ENCODE measurements around the gene KRTAP24-1.

Gene KRTAP24-1

DNA sequence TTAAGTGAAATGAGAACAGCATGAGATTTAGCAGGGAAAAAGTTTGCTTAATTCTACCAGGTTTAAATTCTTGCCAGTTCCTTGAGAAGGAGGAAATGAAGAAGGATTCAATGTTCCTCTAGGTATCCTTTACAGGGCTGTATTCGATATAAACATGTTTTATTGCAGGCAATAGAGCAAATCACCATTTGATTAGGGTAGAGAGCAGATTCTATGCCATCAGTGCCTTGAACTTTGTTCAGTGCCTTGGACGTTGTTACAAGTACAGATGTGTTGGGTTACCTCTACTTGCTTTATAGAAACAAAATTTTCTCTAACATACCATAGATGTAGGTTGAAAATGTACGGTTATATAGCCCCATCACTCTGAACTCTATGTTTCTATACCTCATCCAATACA is 48.7 kb downstream of the KRTAP24-1 start:
- no peak for TF ChIP-seq POLR2AphosphoS5 (IDR thresholded peaks at IDR 0.05; ENCODE audit: low read depth, low read length)
- TF ChIP-seq TAF1 (IDR thresholded peaks at IDR 0.05; ENCODE audit: borderline replicate concordance, low read depth, low read length) = no peak
- TF ChIP-seq POLR2A (IDR thresholded peaks at IDR 0.05; ENCODE audit: low read depth, low read length) = no peak
- FAIRE-seq = no peak
- no peak for DNase-seq (ENCODE audit: insufficient read length)

- FAIRE-seq (no peak), DNase-seq (ENCODE audit: insufficient read length) (no peak)
- TF ChIP-seq POLR2A (IDR thresholded peaks at IDR 0.05; ENCODE audit: low read depth, low read length) (no peak), TAF1 (IDR thresholded peaks at IDR 0.05; ENCODE audit: borderline replicate concordance, low read depth, low read length) (no peak), POLR2AphosphoS5 (IDR thresholded peaks at IDR 0.05; ENCODE audit: low read depth, low read length) (no peak)
These were observed 49.3 kb downstream of the KRTAP24-1 start for GRCh38 chr21:30233228-30234020.

- TF ChIP-seq POLR2AphosphoS5 (IDR thresholded peaks at IDR 0.05; ENCODE audit: low read depth, low read length) (no peak), TAF1 (IDR thresholded peaks at IDR 0.05; ENCODE audit: borderline replicate concordance, low read depth, low read length) (no peak), POLR2A (IDR thresholded peaks at IDR 0.05; ENCODE audit: low read depth, low read length) (no peak)
- DNase-seq (ENCODE audit: insufficient read length) (no peak), FAIRE-seq (no peak)
These were observed 50.7 kb downstream of the KRTAP24-1 start for GRCh38 chr21:30232011-30232410.

All from GM12892 (cell line).